ENCODE results near the gene ZMAT2.

DNA sequence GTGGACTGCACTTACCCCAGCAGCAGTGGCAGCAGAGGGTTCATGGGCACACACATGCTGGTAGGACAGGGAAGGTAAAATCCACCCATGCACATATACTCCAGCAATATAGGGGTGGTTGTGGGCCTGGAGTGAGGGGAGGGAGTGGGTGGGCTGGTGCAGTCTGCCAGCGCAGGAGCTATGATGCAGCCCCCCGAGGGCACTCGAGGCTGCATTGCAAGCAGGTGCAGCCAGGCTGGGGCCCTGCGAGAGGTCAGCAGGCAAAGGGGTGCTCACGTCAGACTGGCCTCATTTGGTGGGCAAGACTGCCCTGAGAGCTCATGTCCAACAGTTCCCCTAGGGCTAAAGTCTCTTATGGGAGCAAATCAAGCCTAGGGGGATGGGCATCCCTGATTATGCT, 53.3 kb downstream of the ZMAT2 start:
- TF ChIP-seq, protein P1, sequence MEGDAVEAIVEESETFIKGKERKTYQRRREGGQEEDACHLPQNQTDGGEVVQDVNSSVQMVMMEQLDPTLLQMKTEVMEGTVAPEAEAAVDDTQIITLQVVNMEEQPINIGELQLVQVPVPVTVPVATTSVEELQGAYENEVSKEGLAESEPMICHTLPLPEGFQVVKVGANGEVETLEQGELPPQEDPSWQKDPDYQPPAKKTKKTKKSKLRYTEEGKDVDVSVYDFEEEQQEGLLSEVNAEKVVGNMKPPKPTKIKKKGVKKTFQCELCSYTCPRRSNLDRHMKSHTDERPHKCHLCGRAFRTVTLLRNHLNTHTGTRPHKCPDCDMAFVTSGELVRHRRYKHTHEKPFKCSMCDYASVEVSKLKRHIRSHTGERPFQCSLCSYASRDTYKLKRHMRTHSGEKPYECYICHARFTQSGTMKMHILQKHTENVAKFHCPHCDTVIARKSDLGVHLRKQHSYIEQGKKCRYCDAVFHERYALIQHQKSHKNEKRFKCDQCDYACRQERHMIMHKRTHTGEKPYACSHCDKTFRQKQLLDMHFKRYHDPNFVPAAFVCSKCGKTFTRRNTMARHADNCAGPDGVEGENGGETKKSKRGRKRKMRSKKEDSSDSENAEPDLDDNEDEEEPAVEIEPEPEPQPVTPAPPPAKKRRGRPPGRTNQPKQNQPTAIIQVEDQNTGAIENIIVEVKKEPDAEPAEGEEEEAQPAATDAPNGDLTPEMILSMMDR (IDR thresholded peaks at IDR 0.05) = no peak
- TF ChIP-seq POLR2A (IDR thresholded peaks at IDR 0.05) = no peak

Data from thyroid gland (tissue), 4 donors.